ENCODE results near the gene TREML1.

Gene TREML1

GRCh38 chr6:41111017-41111416, 43.1 kb downstream of the TREML1 start:
- POLR2A ChIA-PET (ENCODE audit: low non-redundant PET): no interaction called here
- CTCF ChIA-PET: interaction anchor here (0.6 kb wide), 1 partner anchor 259 kb away, joined by 3 read pairs; no protein-coding TSS in a partner anchor
- TF ChIP-seq, protein P1, sequence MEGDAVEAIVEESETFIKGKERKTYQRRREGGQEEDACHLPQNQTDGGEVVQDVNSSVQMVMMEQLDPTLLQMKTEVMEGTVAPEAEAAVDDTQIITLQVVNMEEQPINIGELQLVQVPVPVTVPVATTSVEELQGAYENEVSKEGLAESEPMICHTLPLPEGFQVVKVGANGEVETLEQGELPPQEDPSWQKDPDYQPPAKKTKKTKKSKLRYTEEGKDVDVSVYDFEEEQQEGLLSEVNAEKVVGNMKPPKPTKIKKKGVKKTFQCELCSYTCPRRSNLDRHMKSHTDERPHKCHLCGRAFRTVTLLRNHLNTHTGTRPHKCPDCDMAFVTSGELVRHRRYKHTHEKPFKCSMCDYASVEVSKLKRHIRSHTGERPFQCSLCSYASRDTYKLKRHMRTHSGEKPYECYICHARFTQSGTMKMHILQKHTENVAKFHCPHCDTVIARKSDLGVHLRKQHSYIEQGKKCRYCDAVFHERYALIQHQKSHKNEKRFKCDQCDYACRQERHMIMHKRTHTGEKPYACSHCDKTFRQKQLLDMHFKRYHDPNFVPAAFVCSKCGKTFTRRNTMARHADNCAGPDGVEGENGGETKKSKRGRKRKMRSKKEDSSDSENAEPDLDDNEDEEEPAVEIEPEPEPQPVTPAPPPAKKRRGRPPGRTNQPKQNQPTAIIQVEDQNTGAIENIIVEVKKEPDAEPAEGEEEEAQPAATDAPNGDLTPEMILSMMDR (conservative IDR thresholded peaks at IDR 0.05; ENCODE audit: low read depth): no peak
- peak; percentile 54 for DNase-seq (ENCODE audit: low spot score)
- H3K27ac ChIP-seq: peak overlapping the region; percentile 33

- ChIA-PET POLR2A (ENCODE audit: low non-redundant PET) (no interaction called here), CTCF (interaction anchor here (1.6 kb wide), 1 partner anchor 11 kb away, joined by 4 read pairs; no protein-coding TSS in a partner anchor)
- TF ChIP-seq, protein P1 (conservative IDR thresholded peaks at IDR 0.05; ENCODE audit: low read depth): no peak
- H3K27ac ChIP-seq: no peak overlapping the region
- DNase-seq (ENCODE audit: low spot score): no peak
These were observed 50.3 kb downstream of the TREML1 start for GRCh38 chr6:41103847-41104246.

- H3K27ac ChIP-seq: no peak overlapping the region
- TF ChIP-seq, protein P1 (conservative IDR thresholded peaks at IDR 0.05; ENCODE audit: low read depth): no peak
- POLR2A ChIA-PET (ENCODE audit: low non-redundant PET): no interaction called here
- CTCF ChIA-PET: no interaction called here
- no peak for DNase-seq (ENCODE audit: low spot score)
These were observed 53.3 kb downstream of the TREML1 start for GRCh38 chr6:41100871-41101287.
